GM18508 (cell line): ENCODE measurements around the gene ITGA7.

Source experiments
- ATAC-seq: cut with Tn5 transposase; IDR thresholded peaks from one replicate; pipeline ENCODE4 v1.9.1; 2021; ENCODE audit warnings: moderate number of reproducible peaks; ENCODE audit not compliant: insufficient read depth, unreplicated experiment

The ITGA7 gene

DNA sequence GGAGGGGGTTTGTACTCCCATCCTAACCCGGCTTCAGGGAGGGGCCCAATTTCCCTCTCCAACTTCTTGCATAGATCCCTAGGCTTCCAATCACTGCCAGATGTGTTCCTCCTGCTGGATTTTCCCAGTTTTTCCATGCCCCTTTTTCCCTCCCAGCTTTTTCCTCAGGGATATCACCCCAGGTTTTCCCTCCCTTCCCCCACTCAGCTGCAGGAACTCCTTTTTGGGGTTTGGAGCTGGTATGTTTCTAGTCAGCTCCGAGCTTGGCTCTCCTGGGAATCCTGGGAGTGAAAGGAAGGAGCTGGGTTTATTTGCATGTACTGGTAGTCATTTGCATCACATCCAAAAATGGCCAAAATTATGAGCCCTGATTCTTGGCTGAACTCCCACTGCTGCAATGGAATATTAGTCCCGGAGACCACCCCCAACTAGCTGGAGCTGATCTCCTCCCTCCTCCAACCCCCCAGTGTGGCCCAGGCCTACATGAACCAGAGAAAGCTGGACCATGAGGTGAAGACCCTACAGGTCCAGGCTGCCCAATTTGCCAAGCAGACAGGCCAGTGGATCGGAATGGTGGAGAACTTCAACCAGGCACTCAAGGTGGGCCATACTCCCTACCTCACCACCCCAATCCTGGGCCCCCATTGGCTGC, 11.0 kb upstream of the ITGA7 start:
- no peak for ATAC-seq

DNA sequence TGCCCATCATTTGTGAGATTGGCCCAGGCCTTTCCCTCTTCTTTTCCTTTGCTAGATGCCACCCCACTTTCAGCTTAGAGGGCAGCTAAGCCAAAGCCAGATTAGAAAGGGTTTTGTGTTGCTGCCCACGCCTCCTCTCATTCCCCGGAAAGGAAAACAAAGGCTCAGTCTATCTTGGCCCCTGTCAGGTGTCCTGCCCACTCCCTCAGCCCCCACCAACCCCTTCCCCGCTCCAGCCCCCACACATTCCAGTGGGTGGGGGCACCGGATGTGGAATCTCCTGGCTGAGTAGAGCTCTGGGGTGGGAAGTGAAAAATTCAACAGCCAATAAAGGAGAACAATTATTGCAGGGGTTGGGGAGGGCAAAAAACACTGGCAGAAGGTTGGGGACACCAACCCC, 10.3 kb upstream of the ITGA7 start:
- no peak for ATAC-seq

GRCh38 chr12:55717011-55718007, 9.6 kb upstream of the ITGA7 start:
- ATAC-seq, result no peak

DNA sequence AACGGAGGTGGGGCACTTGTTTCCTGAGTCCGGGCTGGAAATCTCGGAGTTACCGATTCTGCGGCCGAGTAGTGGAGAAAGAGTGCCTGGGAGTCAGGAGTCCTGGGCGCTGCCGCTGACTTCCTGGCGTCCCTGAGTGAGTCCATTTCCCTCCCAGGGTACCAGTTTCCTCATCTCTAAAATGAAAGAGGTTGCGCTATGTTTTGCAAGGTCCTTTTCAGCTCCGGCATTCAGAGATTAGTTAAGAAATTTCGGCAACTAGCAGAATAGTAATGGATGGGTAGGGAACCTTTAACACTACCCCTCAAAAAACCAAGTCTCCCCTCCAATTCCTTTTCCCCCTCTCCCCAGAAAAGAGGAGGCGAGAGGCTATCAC, 8.9 kb upstream of the ITGA7 start:
- ATAC-seq, result no peak

DNA sequence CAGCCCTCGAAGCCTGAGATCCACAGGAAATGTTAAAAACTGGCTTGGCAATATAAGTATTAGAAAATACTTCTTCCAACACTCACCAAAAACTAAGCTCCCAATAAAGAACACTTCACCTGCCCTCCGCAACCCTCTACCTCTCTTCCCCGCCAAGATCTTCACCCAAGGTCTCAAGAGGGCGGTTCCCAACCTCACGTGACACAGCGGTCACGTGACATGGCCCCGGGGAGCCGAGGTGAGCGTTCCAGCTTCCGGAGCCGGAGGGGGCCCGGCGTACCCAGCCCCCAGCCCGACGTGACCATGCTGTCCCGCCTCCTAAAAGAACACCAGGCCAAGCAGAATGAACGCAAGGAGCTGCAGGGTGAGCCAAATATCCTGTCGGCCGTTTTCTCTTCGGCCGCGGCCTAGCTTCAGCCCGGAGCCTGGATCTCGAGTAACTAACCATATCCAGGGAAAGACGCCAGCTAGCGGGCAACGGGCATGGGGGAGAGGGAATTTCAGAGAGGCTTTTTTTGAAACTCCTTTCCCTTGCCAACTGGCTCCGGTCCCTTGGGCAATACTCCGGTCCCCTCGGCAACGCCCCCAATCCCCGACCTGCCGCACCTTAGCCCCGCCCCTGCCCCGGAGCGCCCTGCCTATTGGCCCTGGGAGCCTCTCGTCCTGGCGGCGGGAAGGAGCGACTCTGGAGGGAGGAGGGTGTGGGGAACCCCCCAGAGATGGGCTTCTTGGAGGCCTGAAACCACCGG, 8.3 kb upstream of the ITGA7 start, which contains the start of gene BLOC1S1:
BLOC1S1 (plus strand) TSS at position 214 of the 749 bp plus-strand sequence; CDS start at position 220, 6 bp downstream.
- peak; percentile 41 for ATAC-seq

DNA sequence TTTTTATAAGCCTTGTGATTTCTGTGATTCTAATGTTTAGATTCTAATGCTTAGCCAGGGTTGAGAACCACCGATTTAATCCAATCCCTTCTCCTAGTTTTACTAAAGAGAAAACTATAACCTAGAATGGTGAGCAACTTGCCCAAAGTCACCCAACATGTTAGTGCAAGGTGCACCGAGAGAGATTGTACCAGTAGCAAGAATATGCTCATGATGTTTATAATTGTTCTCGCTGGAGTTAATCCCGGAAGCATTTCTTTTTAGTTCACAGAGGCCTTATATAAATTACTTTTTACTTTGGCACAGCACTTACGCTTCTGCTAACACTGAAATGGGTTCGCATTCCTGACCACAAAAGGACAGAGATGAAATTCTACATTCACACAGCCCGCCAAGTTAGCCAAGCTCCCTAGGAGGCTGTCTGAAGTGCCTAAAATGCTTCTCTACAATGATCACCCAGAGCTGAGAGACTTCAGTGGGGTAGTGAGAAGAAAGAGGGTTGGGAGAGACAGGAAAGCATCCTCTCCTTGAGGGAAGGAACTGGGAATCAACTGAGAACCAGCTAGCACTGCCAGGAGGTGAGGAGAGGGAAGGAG, 7.6 kb upstream of the ITGA7 start:
- ATAC-seq, result no peak

DNA sequence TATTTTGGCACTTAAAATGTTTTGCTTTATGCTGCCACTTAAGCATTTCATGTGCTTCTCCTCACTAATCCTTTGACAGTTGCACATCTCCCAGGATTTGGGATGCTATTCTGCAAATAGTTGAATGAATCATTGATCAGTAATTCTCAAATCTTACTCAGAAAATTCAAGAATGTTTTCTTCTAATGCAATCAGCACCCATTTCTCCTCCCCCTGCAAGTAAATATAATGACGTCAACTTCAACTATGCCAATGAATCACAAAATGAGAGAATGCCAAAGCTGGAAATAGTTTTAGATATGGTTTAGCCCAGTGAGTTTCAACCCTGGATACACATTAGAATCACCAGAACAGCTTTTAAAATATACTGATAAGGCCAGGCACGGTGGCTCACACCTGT, 6.0 kb upstream of the ITGA7 start:
- ATAC-seq, result no peak

DNA sequence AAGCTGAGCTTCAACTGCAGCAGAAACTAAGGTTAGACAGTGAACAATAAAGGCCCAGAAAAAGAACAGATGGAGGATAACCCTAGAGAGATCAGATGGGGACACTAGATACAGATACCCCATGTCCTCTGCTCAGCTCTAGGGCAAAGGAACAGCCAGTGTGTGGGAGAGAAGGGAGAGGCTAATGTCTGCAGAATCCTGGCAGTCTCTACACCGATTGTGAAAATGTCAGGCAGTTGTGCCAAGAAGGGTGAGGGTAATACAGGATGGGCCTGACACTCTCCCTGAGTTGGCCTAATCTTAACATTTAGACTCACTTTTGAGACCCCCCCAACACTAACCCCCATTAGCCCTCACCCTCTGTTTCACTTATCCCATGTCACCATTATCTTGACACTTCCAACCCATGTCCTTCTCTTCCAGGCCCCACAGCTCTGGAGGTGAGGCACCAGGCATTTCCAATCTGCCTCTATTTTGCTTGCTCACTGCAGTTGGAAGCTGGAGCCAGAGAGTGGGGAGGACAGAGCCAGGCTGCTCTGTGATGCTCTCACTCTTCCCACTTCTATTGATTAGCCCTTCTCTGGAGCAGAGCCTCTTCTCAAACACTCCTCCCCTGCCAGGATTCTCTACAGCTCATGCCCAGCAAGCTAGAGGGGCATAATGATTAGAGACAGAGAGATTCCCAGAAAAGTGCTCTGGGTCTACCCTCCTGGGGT, 5.2 kb upstream of the ITGA7 start:
- no peak for ATAC-seq

DNA sequence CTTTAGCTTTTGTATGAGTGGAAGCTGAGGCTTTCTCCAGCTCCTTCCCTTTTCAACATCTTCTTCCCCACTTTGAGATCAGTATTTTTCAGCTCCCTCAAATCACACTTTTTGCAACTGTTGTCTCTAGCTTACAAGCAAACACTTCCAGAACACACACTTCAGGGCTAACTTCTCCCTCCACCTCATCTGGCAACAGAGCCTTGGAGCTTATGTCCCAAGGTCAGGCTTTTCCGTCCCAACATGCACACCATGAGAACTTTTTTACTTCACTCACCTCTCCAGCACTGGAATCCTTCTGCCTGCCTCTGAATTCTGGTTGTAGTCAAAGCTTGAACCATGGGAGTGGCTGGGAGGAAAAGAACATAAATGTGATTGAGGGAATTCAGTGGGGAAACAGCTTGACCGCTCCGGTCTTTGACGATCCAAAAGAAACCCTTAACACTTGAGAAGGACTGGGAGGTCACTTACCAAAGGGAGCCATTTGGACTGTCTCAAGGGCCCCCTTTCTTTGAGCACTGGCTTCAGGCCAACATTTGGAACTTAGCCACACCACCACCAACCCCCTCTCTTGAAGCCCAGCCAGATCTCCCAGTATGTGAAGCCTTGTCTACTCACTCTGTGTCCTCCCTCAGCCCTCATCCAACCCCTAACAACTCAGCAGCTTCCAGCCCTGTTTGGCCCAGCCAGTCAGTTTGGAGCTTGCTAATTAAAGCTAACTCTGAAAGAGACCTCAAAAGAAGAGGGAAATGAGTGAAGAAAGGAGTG, 4.3 kb upstream of the ITGA7 start:
- no peak for ATAC-seq

- ATAC-seq, result no peak
These were observed 1.1 kb upstream of the ITGA7 start for GRCh38 chr12:55708695-55709233.

GRCh38 chr12:55707219-55707671, 459 bp downstream of the ITGA7 start:
- ATAC-seq, result no peak

DNA sequence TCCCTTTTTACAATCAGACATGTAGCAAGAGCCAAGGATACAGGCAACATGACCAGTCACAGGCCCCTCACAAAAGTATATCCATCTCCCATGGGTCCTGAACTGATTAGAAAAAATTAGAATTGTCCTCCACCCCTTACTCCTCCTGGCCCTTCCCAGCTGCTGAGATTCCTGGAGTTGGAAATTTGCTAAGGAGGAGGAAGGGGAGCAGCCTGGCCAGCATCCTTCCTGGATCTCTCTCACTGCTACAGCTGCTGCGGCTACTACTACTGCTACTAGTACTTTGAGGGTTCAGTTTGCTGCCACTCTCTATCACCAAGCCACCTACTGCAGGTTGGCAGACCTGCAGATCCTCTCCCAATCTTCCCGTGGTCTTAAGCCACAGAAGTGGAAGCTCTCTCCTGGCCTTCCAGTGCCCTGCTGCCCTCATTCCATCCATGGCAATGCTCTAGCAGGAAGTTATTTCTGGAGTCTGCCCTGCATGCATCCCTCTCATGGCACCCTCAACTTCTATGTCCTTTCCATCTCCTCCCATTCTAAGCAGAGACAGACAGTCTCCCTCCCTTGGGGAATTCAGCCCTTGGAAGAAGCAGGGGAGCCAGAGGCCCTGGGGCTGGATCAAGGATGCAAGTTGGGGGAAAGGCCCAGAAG, 1.0 kb downstream of the ITGA7 start:
- ATAC-seq, result no peak

DNA sequence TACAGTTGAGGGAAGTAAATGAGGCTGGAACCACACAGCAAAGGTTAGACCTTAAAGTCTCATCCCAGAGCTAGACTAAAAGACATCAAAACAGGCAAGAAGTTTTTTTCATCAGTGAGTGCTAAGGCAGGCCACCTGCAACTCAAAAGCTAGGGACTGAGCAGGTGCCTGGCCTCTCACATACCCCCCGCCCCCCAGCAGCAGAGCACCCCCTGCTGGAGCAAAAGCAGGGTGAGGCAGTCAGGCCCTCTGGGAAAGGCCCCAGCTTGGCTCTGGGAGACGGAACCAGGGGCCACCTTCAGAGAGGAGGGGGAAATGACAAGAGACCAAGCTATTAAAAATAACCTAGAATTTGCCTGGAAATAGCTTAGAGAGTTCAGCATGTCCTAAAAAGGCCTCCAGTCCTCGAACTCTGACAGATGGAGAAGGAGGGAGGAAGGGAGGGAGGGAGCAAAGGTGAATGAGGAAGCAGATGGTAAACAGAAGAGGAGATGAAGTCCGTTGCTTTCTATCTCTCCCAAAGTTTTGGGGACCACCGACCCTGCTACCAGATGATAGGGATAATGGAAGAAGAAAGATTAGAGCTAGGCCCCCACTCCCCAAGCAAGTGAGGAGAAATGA, 1.8 kb downstream of the ITGA7 start:
- ATAC-seq, result no peak

GRCh38 chr12:55704824-55705718, 2.6 kb downstream of the ITGA7 start:
- ATAC-seq, result no peak

DNA sequence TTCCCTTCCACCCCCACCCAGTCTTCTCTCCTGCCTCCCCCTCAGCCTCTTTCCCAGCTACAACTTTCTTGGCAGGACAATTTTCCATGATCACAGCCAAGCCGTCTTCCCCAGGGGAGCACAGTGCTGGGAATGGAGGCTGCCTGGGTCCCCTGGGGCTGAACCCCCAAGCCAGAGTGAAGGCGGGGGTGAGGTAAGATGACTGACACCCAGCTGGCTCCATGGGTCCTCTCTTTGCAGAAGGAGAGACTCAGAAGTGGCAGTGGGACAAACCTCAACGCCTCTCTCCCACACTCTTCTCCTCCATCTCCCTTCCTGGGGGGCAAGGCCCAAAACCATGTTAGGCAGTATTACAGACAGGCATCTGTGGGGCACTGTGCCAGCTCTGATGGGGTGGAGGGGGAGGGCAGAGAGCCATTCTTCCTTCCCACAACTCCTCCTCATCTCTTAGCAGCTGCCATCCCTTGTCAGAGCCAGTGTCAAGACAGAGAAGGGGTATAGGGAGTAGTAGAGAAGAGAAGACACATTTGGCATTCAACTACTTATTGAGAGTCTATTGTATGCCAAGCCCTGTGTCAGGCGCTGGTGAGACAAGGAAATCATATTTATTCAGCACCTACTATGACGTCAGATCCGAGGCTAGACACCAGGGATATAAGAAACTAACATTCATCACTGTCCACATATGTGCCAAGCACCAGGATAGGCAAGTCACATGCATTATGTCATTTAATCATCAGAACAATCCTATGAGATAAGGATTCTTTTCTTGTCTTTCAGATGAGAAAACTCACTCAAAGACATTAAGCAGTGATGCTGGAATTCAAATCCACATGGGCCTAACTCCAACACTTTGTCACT, 3.6 kb downstream of the ITGA7 start:
- ATAC-seq, result no peak

GRCh38 chr12:55703288-55703687, 4.4 kb downstream of the ITGA7 start:
- no peak for ATAC-seq
